CD4-positive, alpha-beta T cell treated with Interferon alpha-2 for 1 hour (primary cell): ENCODE measurements around the gene ZNF597.
"Not testable (repeated sequence)": the region's sequence is repeated elsewhere in the genome, so short reads cannot be mapped to it uniquely, and the experiment has no call there.

Experiments
- DNase-seq, 2 donors: peaks; one replicate each; pipeline ENCODE4 v3.0.0-alpha.2; 2020 to 2022

ZNF597 gene

DNA sequence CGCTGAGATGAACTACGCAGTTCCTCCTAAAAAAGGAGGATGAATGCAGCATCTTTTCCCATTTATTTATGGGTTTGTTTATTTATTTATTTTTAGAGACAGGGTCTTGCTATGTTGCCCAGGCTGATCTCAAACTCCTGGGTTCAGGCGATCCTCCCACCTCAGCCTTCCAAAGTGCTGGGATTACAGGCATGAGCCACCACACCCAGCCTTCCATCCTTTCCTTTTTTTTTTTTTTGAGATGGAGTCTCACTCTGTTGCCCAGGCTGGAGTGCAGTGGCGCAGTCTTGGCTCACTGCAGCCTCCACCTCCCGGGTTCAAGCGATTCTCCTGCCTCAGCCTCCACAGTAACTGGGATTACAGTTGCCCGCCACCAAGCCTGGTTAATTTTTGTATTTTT is 31.6 kb upstream of the ZNF597 start:
- DNase-seq = not testable (repeated sequence)

DNA sequence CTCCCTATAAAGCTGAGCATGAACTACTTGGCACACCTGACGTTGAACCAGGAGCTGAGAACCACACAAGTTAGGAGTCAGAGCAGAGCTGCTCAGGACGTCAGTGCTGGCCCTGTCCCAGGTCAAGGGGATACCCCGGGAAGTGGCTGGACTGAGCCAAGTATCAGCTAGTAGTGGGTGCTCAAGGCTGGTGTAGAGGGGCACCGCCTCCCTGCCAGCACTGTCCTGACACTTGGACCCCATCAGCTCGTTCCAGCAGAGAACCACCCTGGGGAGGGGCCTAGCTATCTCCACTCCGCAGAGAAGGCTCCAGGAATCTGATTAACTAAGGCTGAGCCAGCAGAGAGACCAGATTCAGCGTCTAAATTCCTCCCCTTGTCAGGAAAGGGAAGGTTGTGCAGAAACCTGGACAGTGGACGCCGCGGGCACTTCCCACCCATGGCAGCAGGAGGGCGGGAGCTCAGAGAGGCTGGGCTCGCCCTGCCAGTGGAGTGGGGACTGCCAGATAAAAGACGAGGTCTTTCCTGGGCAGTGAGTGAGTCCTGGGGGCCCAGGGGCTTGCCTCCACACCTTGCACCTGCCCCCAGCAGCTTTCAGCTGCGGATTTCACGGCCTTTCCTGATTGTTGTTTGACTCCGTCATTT is 31.0 kb upstream of the ZNF597 start:
- no peak for DNase-seq

DNA sequence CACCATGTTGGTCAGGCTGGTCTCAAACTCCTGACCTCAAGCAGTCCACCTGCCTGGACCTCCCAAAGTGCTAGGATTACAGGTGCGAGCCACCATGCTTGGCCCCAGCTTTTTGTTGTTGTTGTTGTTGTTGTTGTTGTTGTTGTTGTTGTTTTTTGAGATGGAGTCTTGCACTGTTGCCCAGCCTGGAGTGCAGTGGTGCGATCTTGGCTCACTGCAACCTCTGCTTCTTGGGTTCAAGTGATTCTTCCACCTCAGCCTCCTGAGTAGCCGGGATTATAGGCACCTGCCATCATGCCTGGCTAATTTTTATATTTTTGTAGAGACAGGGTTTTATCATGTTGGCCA is 30.3 kb upstream of the ZNF597 start:
- not testable (repeated sequence) for DNase-seq

DNA sequence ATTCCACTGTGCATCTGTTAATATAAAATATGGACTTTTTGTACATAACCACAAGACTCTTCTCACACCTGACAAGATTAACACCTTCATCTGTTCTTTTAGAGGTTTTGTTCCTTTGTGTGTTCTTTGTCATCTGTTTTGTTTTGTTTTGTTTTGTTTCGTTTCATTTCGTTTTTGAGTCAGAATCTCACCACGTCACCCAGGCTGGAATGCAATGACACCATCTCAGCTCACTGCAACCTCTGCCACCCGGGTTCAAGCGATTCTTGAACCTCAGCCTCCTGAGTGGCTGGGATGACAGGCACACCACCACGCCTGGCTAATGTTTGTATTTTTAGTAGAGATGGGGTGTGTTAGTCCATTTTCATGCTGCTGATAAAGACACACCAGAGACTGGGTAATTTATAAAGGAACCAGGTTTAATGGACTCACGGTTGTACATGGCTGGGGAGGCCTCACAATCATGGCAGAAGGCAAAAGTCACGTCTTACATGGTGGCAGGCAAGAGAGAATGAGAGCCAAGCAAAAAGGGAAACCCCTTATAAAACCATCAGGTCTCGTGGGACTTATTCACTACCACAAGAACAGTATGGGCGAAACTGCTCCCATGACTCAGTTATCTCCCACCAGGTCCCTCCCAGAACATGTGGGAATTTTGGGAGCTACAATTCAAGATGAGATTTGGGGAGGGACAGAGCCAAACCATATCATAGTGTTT is 29.7 kb upstream of the ZNF597 start:
- no peak for DNase-seq

DNA sequence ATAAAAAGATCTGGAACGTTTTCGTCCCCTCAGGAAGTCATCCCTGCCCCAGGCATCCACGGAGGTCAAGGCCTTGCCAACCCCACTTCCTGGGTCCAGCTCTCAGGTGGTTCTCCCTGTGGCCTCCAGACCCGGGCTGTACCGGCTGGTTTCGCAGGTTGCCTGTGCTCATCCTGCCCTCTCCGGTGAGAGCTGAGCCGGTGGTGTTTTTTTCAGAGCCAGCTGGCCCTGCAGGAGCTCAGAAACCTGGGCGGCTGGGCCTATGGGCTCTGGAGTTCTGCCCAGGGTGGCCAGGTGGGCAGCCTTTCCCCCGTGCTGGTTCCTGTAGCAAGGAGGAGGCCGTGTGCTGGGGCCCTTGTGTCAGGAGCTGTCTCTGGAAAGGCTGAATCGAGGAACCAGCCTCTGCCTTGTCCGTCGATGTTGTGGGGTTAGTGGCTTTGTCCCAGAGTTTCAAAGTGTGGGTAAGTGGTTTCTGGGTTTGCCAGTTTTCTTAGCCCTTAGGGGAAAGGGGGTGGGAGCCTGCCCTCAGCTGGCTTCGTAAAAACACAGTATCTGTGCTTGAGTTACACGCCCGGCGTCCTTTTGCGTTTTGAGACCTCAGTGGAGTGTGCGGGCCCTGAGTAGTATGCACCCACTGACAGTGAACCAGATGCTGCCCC is 28.3 kb upstream of the ZNF597 start:
- no peak for DNase-seq

DNA sequence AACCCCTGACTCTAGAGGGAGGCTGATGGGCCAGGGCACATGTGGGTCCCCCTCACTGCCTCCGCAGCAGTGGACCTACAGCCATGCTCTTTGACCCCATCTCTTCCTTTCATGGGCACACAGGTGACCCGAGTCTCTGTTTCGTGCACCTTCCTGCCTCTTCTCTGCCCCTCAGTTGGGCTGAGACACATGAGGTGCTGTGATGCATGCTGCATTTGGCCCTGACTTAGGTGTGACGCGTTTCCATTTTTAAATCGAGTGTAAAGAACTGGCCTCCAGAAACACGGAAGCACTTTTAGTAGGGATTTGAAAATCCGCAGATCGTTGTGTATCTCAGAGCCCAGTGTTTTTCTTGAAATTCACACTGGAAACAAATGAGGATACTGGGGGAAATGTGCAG is 27.4 kb upstream of the ZNF597 start:
- no peak for DNase-seq

DNA sequence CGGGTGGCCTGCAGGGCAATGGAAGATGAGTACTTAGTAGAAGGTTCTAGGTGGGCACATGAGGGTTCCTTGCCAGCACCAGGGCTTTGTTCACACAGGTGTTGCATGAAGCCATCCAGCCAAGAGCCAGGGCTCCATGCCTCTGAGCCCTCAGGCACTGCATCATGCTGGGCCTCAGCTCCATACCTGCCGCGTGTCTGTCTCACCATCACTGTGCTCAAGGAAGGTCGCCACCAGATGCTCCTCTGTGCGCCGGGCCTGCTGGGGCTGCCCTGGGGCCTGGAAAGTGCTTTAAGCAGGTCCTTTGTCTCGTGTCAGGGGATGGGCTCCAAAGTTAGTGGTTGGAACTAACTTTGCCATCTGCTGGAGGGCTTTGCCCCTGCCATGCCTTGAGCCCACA is 26.4 kb upstream of the ZNF597 start:
- DNase-seq = no peak

DNA sequence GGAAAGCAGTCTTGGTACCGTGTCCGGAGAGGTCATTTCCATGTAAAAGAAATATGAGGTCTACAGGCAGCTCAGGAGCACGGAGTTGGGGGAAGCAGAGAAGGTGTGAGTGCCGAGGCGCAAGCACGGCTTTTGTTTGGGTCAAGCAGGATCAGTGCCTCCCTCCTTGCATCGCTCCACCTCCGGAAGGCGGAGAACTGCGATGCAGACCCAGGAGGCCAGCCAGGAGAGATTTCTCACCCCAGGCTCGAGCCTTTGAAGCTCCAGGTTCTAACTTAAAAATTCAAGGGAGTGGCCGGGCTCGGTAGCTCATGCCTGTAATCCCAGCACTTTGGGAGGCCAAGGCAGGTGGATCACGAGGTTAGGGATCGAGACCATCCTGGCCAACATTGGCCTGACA is 25.2 kb upstream of the ZNF597 start:
- DNase-seq = no peak

DNA sequence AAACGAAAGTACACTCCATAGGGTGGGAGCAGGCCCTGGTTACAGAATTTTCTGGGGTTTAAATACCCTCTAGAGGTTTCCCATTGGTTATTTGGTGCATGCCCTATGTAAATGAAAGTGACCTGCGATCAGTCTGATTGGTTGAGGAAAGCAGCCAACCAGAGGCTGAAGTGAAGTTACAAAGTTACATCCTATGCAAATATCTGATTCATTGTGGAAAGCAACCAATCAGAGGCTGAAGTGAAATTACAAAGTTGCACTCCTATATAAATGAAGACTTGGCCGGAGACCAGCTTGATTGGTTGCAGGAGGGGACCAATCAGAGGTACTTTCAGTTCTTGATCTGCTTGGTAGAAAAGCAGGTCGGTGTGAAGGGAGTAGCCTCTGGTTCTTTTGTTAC is 24.6 kb upstream of the ZNF597 start:
- no peak for DNase-seq

DNA sequence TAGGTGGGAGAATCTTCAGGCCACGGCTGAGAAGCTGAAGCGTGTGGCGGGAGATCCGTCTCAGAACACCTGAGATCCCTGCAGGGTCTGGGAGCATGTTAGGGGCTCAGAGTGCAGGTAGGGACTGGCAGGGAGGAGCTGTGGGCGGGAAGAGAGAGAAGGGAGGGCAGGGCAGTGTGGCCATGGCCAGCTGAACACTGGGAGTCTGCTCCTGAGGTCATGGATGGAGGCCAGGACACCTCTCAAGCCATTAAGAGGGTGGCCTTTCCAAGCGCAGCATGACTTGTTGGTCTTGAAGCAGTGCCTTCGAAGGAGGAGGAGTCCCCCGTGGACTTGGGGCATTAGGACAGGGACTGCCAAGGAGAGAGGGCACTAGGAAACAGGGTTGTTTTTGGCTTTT is 23.9 kb upstream of the ZNF597 start:
- DNase-seq = no peak

DNA sequence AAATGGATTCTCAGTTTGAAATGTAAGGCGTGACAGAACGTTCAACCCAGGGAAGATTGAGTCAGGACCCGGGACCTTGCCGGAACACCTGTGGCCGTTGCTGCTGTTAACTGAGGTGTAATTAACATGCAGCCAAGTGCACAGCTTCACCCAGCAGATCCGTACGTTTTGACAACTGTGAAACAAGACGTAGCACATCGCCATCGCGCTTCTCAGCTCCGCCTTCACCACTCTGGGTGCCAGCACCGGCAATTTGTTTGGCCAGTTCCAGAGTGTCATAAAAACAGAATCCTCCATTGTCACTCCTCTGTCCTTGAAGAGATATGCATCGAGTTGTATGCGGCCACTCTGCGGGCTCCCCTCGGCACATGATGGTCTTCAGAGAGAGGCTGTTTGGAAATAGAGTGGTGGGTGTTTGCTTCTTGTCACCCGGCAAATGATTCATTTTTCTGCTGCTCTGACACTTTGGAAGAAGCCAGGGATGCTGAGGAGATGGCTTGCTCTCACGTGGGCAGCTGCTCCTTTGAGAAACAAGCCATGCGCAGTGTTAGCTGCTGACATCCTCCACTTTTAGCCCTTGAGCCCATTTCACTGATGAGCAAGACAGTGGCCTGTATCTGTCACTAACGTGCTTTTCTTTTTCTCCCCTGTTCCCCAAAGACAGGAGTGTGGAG is 22.7 kb upstream of the ZNF597 start:
- no peak for DNase-seq

DNA sequence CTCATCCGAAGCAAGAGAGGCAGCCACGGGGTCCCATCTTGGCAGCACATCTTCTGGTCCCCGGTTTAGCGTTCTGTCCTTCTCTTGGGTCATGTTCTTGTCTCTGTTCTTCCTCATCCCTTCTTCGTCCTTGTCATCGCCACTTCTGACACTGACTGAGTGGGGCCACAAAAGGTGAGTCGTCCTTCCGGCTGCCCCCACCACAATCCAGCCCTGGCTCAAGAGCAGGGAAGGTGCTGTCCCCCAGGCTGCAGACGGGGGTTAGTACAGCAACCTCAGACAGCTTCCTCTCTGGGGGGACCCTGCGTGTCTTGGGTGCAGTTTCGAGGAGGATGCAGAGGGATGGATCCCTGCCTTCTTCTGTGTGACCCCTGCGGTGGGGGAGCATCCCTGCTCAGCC is 22.0 kb upstream of the ZNF597 start:
- no peak for DNase-seq

DNA sequence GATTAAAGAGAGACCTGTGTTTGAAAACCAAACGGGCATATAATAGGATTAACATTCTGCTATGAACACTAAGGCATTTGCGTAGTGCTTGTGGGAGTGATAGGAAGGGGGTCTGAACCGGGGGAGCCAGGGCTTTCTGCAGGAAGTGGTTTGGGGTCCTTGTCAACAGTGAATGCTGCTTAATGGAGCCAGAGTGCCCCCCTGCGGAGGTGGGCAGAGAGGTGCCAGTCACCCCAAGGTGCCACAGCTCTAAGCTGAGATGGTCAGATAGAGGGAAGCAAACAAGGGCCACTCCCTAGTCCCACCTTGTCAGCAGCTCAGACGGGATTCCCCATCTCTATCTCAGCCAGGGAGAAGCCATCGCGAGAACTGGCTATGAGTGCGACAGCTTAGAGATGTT is 17.8 kb upstream of the ZNF597 start:
- DNase-seq = peak; percentile 56 to 57

DNA sequence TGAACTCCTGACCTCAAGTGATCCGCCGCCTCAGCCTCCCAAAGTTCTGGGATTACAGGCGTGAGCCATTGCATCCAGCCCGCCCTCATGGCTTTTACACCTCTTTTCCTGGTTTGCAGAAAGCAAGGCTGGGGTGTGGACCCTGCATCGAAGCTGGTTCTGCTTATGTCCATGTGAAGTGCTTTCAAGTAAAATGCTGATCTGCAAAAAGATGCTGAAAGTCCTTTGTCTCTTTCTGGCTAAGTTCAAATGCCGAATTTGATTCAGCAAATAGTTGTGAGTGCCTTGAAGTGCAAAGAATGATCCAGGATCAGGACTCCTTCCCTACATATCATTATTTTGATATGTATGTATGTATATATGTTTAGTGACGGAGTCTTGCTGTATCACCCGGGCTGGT is 17.3 kb upstream of the ZNF597 start:
- DNase-seq = no peak

DNA sequence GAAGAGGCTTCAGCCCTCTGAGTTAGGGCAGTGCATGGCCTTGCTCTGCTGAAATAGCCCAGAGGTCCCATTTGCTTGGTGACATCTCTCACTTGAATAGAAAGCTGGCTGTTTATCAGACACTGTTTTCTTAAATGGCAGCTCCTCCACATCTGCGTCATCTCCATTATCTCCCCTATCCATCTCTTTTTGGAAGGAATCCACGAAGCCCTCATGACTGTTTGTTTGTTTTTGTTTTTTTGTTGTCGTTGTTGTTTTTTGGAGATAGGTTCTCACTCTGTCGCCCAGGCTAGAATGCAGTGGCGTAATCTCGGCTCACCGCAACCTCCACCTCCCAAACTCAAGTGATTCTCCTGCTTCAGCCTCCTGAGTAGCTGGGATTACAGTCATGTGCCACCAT is 16.8 kb upstream of the ZNF597 start:
- no peak for DNase-seq

DNA sequence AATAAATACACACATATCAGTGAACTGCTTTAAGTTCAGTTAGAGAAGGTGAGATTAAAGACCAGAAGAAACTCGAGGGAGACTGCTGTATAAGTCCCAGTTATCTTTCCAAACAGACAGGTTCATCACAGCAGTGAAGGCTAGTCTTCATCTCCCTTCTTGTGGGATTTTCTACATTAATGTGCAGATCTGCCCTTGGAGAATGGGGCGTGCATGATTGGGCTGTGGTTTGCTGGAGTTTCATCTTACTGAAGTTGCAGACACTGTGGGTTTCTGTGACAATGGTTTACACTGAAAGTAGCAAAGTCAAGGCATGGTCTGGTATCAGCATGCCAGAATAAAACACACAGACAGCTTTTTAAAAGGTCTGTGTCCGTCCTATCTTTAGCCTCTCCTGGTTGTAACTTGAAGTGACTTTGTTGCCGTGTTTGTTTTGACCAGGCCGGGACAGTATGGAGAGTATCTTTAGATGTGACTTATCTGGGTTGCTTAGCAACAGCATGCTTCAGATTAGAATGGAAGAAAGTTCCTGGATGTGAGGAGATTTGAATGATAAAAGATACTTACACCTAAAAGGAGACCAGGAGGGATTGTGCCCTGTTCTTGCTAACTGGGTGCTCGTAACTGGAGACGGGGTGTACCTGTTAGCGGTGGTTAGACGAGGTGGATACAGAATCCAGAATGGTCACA is 16.2 kb upstream of the ZNF597 start:
- DNase-seq = peak in 1 of 2 donors; percentile 47

DNA sequence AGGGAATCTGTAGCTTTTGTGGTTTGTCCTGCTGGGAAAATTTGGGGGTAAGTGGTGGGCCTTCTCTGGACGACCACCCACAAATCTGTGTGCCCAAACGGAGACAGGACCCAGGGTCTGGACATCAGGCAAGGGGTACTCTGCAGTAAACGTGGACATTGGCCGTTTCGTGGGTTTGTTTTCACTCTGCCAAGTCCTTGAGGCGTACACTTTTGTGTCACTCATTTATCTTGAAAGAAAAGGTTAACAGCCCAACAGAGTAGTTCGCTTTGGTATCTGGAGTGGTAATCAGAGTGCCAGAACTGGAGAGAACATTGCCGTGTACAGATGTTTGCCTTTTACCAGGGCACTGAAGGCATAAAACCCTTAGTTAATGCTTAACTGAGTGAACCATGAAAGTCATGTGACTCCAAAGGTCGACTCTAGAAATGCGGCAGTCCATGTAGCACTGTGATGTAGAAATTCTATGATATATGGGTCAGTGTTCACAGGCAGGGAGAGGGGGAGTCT is 15.6 kb upstream of the ZNF597 start:
- DNase-seq = peak in 1 of 2 donors; percentile 38

DNA sequence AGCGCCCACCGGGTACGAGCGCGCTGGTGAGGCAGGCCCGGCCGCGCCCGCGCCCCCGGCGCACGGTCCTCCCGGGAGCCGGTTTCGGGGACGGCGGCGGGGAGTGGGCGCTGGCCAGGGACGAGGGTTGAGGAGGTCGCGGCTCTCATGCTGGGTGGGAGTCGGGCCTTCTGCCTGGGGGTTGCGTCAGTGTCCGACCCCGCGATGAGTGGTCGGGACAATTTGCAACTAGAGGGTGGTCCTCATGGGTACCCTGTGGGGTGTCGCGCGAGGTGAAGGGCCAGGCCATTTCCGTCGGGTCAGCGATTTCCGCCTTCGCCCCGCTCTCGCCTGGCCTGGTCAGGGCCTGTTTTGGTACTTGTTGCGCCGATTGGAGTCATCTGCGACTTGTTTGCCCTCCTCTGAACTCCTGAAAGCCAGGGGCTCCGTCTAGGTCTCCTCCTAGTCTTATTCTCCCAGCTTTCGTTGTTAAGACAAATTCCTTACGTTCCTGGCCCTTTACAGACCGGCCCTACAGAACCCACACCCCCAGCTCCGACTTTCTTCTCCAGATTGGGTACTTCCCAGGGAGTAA is 15.1 kb upstream of the ZNF597 start:
- DNase-seq = no peak

DNA sequence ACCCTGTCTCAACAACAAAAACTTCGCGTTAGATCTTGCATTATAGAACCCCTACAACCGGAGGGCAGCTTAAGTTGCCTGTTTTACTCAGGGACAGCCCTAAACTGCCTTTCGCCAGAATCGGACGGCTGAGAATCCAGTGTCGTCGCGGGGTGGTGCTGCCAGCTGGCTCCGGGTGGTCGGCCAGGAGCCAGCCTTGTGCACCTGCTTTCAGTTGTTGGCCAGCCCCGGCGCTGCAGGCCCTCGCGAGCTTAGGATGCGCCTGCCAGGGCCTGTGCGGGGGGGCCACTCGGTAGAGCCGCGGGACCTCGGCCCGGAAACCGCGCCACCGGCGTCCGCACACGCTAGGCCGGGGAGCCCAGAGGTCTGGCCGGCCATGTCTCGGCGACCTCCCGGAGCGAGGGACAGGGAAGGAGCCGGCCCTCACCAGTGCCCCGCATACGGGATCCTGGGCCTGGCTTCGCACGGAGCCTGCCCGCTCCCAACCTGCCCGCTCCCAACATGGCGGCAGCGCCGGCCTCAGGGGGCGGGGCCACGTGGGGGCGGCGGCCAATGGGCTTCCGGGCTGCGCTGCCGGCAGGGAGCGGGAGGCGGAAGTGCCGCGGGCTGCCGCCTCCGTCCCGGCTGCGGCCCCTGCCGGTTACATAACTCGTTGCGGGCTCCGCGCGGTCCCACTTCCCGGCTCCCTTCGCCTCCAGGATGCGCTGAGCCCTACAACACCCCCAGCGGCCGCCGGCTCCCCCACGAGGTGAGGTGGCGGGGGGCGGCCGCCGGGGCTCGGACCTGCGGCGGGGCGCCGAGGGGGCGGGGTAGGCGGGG is 14.3 kb upstream of the ZNF597 start:
- peak; percentile 88 to 92 for DNase-seq

DNA sequence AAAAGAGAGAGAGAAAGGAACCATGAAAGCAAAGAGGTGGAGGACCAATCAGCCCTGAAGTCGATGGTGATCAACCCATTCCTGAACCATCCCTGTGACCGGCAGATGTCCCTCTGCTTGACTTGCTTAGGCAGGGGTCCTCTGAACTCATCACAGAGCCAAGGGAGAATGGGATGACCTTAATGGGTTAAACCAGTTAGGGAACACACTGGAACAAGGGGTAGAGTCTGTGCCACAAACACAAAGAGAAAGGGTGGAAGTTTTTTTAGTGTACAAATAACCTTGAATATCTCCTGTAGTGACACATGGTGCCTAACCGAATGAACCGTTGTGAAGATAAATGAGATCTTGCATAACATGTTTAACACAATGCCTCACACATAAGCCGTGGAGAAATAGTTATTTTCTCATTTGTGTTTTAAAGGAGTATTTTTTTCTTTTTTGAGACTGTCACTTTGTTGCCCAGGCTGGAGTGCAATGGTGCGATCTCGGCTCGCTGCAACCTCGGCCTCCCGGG is 11.4 kb upstream of the ZNF597 start:
- DNase-seq = no peak

DNA sequence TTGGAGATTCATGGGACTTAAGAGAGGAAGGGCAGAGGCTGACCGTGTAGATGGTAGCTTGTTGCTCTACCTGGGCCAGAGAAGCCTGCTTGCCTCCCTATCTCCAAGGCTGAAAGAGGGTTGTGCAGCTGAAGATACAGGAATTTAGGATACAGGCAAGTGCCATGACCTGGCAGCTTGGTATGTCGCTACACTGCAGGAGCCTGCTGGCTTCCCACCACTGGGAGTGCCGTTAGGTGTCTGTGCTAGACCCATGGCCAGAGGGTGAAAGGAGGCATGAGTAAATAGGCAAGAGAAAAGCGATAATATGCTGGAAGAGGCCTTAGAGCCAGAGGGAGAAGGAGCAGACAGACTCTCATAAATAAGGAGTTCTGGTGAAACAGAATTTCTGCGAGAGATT is 10.8 kb upstream of the ZNF597 start:
- no peak for DNase-seq

DNA sequence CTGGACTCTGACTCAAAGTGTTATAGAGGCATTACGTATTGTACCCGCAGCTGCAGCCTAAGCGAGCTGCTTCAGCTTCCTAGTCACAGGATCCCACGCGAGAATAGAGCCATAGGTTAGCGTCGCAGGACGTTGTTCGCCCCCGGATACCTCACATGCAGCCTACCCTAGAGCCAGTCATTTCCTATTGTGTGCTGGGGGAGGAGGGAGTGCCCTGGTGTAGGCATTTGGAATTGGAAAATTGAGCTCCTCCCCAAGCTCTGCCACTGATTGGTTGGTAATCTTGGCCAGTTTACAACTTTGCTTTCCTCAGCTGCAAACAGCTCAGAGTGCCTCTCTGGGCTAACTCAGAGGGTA is 706 bp upstream of the ZNF597 start:
- DNase-seq = peak in 1 of 2 donors; percentile 40
